HG03039 (cell line): ENCODE measurements around the gene PSMG2.
"Not testable (repeated sequence)": the region's sequence is repeated elsewhere in the genome, so short reads cannot be mapped to it uniquely, and the experiment has no call there.

Source experiments
- ATAC-seq: cut with Tn5 transposase; IDR thresholded peaks from one replicate; pipeline ENCODE4 v1.9.1; 2021; ENCODE audit warnings: mild to moderate bottlenecking, moderate library complexity; ENCODE audit not compliant: unreplicated experiment

PSMG2 gene

DNA sequence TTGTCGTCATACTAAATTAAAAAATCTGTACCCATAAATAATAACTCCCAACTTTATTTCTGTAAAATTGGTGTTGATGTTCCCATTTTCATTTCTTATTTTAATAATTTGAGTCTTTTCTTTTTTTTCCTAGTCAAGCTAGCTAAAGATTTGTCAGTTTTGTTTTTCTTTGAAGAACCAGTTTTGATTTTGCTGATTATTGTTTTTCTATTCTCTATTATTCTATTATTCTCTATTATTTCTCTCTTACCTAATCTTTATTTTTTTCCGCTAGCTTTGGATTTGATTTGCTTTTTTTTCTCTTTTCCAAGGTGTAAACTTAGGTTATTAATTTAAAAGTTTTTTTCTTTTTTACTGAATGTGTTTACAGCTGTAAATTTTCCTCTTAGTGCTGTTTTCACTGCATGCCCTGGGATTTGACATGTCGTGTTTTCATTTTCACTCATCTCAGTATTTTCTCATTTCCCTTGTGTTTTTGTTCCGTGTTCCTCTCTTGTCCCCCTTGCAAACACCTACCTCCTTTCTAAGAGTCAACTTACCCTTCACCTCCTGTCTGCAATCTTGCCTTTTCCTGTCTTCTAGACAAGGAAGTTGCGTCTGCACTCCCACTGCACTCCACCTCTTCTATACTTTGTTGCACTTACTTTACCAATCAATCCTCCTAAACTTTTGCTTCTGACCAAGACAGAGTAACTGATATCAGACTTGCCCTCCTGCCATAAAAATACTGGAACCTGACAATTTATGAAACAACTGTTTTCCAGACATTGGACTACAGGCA lies 18.8 kb downstream of the PSMG2 start:
- ATAC-seq: no peak

DNA sequence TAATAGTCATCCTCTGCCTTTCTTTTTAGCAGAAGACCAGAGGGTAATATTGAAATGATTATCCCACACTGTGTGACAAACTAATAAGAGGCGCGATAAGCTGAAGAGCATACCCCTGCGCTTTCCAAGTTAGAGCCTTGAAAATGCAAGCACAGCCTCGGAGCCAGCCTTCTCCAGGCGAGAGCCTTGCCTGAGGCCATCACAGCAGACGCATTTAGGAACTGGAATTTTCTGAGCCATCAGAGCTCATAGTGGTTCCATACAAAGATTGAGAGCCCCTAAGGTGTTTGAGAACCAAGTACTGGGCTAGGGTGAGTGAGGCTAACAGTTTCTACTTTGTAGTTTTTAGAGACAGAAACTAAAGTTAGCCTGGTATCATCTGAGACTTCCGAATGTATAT lies 19.9 kb downstream of the PSMG2 start:
- ATAC-seq: no peak

DNA sequence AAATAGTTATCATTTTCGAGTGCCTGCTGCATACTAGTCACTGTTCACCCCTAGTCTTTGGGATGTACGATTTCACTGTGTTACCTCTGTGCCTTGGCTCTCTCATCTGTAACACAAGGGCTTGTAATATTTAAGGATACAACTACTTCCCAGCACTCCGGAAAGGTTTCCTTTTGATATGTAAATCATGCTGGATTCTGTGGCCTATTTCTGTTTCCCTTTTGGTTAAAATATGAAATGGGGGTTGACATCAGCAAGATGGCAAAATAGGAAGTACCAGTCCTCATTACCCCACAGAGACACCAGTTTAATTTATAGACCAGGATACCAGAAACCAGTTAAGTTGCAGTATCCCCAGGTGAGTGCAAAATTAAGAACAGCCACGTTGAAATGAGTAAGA lies 23.5 kb downstream of the PSMG2 start:
- ATAC-seq: no peak

DNA sequence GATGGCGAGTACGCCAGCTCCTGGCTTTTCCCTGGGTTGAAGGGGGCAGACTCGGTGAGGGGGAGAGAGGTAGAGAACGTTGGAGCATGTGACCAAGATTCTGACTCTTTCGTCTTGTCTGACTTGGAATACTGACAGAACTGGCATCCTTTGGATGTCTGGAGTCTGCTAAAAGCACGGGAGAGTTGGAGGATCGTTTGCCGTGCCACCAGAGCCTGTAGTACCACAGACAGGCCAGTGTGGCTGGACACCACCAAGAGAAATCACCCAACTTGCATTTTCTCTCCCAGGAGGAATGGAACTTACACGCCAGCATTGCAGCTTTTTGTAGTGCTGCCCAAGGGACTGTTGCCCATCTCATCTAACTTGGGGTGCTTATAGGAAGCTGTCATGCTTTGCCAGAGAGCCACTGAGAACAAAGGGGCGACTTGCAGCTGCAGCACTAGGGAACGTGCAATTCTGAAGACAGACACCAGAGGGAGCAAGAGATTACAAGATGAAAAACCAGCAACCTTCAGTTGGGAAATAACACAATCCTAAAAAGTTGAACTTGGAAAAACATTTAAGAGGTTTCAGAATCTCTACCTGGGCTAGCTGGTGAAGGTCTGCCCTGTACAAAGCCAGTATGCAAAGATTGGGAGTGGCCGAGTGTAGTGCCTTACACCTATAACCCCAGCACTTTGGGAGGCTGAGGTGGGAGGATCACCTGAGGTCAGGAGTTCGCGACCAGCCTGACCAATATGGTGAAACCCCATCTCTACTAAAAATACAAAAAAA lies 24.1 kb downstream of the PSMG2 start:
- no peak for ATAC-seq

DNA sequence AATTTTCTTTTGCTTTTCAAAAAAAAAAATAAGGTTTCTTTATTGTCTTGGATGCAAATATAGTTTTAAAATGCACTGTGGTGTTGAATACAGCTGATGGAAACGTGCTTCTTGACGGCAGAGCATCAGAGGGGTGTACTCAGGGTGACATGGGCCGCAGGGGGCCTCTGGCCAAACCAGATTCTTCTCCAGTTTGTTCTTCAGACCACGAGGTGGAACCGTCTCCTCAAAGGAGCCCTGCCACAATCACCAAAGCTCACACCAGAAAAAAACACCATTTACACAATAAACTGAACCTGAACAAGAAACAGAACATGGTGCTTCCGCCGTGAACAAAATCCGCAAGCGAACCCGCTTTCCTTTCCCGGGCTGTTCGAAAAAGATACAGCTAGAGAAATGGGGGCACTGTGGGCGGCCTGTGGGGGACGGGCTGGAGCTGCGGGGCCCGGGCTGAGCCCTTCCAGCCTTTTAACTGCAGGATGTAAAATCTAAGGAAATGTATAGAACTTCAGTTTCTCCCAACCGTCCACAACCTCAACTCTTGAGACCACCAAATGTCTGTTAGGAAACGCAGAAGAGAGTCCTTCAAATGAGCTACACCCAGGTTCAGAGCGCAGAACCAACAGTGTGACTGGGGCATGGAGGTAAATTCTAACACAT lies 34.5 kb downstream of the PSMG2 start:
- no peak for ATAC-seq

DNA sequence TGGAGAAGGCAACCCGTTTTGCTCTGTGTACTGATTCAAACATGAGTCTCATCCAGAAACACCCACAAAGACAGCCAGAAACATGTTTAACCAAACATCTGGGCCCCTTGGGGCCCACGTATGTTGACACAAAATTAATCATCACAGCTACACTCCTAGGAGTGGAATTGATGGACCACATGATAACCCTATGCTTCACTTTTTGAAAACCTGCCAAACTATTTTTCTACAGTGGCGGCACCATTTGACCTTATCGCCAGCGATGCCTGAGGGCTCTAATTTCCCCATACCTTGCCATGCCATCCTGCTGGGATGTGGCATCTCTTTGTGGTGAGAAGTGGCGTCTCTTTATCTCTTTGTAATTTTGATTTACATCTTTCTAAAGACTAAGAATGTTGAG lies 38.5 kb downstream of the PSMG2 start:
- ATAC-seq: no peak

DNA sequence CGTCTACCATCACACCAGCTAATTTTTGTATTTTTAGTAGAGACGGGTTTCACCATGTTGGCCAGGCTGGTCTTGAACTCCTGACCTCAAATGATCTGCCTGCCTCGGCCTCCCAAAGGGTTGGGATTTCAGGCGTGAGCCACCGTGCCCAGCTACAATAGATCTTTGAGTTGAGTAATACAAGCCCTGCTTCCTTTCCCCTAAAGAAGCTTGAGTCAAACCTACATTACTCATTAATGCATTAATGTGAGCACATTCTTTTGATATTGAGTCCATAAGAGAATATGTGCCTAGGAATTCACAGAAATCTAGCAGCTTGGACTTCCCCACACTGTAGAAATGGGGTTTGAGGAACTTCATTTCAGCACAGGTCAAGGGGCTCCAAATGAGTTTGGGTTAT lies 39.6 kb downstream of the PSMG2 start:
- no peak for ATAC-seq

DNA sequence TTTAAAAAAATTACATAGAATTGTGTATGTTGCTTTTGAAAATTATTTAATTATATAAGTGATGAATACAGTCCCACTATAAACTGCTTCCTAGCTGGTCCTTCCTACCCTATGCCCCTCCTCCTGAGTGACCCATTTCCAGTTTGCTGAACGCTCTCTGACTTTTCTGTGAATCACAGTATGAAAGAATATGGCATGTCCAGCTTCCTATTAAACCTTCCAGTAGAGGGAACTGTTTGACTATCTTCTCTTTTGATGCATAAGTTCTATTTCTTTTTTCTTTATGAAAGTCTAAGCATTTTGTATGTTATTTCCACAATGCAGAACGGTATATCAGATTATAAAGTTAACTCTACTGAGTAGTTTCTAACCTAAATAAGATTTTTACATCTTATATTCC lies 41.3 kb downstream of the PSMG2 start:
- no peak for ATAC-seq

DNA sequence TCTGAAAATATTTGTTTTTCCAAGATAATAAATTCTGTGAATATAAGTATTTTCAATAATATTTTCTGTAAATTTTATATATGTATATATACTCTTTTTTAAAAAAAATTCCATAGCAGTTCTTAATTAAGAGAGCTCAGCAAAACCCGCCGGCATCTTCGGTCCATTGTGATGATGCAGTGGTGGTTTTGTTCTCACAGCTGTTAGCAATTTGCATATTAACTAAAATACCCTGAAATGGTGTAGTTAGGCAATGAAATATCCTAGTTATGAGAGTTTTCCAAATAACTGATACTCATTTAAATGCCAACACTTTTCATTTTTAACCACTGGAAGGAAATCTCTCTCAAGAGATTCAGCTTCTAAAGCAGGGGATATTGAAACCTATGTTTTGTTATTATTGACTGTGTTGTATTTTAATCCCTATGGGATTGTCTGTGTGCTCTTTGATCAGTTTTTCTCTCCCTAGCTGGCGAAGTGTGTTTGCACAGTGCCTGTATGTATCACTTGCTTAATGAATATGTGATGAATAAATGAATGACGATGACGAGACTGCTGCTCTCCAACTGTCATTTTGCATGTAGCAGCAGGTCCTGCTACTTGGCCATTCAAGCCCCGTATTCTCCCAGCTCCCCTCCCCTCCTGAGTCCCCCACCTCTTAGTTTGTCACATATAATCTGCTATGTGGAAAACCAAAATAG lies 42.4 kb downstream of the PSMG2 start:
- ATAC-seq: no peak

DNA sequence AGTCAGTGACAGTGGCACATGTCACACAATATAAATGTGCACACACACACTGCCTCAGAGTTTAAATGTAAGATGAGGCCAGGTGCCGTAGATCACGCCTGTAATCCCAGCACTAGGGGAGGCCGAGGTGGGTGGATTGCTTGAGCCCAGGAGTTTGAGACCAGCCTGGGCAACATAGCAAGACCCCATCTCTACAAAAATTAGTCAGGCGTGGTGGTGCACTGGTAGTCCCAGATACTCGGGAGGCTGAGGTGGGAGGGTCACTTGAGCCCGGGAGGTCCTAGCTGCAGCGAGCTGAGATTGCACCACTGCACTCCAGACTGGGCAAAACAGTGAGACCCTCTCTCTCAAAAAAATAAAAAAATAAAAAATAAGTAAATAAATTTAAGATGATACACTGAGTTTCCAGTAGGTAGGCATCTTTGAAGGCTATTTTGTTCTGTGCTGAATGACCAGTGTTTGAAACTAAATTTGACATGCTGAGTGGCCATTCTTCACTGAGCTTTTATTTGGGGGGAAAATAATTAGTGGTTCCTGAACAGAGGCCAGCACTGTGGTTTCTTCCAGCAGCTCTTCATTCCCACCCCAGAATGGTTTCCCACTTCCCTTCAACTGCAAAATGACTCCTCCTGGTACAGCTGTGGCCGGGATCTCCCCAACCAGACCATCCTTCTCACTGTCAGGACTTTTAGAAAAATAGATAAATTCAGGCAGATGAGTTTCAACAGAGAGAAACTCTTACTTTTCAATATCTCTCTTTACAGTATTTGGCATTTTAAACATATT lies 44.9 kb downstream of the PSMG2 start:
- no peak for ATAC-seq

DNA sequence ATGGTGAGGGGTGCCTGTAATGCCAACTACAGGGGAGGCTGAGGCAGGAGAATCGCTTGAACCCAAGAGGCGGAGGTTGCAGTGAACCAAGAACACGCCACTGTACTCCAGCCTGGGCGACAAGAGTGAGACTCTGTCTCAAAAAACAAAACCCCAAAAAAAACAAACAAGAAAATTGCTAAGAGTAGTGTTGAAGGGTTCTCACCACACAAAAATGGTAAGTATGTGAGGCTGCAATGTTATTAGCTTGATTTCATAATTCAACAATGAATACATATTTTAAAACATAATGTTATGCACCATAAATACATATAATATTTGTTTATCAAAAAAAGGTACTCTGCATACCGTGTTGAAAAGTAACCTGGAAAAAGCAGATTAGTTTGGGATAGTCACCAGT lies 45.8 kb downstream of the PSMG2 start:
- ATAC-seq: no peak

DNA sequence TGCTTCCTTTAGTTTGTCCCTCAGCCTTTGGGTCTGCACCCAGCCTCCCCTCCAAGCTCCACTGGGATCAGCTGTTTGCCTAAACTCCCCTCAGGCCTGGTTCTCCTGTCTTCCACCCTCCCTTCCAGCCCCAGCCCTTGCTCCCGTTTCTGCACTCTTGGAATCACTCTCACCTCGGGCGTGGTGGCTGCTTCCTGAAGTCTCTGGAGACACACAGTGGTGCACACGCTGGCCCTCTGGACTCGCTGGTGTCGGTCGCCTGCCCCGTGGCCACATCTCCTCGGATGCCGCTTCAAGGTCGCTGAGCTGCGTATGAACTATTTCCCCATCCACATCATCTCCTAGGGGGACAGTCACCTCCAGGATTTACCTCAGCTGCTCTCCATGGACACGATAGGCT lies 46.3 kb downstream of the PSMG2 start:
- no peak for ATAC-seq

DNA sequence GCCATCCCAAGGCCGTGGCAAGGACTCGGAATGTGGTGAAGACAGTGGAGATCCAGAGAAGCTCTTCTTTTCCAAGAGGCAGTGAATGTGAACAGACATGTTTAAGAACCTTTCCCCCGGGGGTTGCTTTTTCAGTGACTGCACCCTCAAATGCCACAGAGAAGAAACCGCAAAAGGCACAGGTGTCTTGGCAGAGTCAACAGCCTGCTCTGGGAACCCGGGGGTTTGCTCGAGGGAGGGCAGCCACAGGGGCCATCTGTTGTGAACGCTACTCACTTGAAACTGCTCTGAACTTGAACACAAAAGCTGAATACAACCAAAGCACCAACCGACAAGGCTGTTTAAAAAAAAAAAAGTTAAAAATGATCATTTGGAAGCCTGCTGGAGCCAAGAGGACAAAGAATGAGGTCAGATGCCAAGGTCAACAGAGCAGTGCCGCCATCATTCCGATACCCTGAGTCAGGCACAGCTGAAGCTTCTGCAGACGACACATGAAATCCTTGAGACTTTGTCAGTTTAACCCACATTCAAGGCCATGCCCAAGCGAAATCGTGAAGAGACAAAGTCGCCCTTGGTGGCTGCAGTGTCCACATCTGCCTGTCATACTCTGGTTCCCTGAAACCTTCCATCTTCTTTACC lies 47.4 kb downstream of the PSMG2 start:
- ATAC-seq: no peak

DNA sequence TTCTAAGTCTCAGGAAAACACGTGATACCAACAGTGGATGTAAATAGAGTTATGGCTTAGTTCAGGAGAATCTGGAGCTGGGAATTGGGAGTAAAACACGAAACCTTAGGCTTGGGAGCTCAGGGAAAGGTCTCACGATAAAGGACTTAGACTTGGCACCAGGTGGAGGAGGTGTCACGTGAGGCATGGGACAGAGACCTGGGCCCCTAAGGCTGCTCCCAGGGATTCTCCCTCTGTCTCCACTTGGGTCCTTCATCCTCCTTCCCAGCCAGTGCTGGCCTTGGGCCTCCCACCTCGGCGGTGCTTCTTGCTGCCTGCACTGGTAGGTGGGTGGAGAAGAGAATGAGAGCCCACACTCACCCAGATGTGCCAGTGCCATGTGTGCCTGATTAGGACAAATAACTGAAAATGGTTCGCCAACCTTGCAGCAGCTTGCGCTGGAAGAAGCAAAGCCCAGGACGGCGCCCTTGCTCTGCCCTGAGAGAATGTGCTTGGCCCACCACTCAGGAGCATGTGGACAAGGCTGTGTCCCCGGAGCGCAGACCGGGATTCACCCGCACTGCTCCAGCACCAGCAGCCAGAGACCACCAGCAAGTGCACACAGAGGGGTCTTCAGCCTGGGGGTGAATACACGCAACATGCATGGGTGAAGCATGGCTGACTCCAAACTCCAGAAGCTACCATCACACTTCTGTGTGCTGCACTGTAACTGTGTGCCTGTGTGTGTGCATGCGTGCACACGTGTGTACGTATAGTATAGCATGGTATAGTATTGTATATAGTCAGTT lies 48.1 kb downstream of the PSMG2 start:
- no peak for ATAC-seq

DNA sequence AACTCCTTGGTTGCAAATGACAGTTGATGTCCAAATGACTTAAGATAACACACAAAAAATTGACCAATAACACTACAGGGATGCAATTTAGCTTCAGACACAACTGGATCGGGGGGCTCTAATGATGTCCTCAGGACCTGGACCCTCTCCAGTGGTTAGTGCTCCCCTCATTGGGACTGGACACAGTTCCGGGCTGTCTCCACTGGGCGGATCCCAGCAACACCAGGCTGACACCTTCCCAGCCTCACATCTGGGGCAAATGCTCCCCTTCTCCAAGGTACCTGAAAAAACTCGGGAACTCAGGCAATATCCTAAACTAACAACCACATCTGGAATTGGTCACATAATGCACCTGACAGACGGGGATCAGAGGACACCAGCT lies 48.7 kb downstream of the PSMG2 start:
- ATAC-seq: no peak

DNA sequence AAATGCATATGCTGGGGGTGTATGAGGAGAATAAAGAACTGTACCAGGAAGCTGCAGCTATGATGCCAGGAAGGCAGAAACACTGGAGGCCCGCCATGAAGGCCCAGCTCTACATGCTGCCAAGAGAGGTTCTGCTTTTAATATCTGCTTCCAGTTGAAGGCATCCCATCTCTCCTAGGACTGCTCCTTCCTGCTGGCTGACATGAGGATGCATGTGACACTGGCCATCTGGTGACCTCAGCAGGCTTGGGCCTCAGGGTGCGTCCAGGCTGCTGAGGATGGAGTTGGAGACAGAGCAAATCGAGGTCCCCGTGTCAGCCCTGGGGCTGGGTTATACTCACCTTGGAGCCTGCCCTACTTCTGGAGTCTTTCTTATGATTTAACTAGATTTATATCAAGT lies 49.0 kb downstream of the PSMG2 start:
- ATAC-seq: no peak

DNA sequence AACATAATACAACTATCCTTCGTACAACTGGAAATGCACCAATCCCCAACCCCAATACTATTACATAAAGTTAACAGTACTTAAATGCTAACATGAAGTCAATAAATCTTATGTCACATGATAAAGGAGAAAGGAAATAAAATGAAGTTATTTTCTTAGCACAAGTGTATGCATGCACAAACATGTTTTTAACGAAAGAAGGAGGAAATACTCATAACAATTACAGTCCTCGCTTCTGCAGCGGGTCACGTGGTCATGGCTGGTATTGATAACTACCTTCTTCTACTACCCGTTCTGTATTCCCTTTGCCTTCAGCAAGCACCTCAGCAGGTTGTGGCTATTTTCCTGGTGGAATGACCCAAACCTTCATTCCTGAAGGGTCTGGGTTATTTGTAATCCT lies 51.7 kb downstream of the PSMG2 start:
- no peak for ATAC-seq

DNA sequence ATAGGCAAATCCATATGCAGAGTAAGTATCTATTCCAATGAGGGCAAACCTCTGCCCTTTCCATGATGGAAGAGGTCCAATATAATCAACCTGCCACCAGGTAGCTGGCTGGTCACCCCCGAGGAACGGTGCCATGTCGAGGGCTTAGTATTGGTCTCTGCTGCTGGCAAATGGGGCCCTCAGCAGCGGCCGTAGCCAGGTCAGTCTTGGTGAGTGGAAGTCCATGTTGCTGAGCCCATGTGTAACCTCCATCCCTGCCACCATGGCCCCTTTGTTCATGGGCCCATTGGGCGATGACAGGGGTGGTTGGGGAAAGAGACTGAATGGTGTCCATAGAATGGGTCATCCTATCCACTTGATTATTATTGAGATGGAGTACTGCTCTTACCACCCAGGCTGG lies 52.8 kb downstream of the PSMG2 start:
- not testable (repeated sequence) for ATAC-seq

DNA sequence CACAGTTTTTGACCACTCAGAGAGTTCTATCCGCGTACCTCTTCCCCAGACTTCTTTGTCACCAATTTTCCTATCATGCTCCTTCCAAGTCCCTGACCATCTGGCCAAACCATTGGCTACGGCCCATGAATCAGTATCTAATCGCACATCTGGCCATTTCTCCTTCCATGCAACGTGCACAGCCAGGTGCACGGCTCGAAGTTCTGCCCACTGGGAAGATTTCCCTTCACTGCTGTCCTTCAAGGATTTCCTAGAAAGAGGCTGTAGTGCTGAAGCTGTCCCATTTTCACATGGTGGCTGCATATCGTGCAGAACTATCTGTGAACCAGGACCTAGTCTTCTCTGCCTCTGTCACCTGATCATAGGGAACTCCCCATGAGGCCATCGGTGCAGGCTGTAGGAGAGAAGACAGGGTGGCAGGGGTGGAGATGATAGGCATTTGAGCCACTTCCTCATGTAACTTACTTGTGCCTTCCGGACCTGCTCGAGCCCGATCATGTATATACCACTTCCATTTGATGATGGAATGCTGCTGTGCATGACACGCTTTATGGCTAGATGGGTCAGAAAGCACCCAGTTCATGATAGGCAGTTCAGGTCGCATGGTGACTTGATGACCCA lies 53.9 kb downstream of the PSMG2 start:
- ATAC-seq: not testable (repeated sequence)
